HepG2 (cell line): ENCODE data around the gene PIBF1. TPM values are rescaled to one million over a fixed set of nuclear protein-coding genes. Genes with fewer than 3 reads are reported as not detected.
"Not testable (repeated sequence)": the region's sequence is repeated elsewhere in the genome, so short reads cannot be mapped to it uniquely, and the experiment has no call there.

Experiments used
- ATAC-seq: fragments of 200-7000 bp; cut with Tn5 transposase; 3 replicates; pipeline ENCODE4 v1.9.1; 2020; ENCODE audit warnings: mild to moderate bottlenecking, moderate library complexity
- BruUV-seq: library from RNA; stranded (reverse); fragments of 400-500 nt; replicated peaks from 2 replicates; lab custom pipeline; 2021; lab: Mats Ljungman, UMichigan
- CTCF ChIA-PET: fragments of 300-600 bp; formaldehyde crosslinking; extraction: SDS; loops from one replicate; lab custom pipeline; 2021; ENCODE audit warnings: low total read pairs, inconsistent platforms, low intra/inter-chr PET ratio; lab: Yijun Ruan, JAX
- POLR2A ChIA-PET: fragments of 350-600 bp; sonication (Branson Sonifier 250); formaldehyde crosslinking; loops from one replicate; lab custom pipeline; 2020; ENCODE audit warnings: antibody characterized with exemption, inconsistent platforms; lab: Yijun Ruan, JAX
- DNase-seq: peaks from one replicate; pipeline ENCODE4 v3.0.0-alpha.2; 2015; ENCODE audit warnings: low spot score
- FAIRE-seq: peaks from 3 replicates; lab custom pipeline; 2011; peaks lifted over from hg19 to GRCh38; lab: Jason Lieb, UNC
- H2AFZ ChIP-seq: one replicate; pipeline ENCODE4 v1.6.1; 2011; ENCODE audit warnings: low read length, inconsistent platforms
- H3K27ac ChIP-seq: fragments of 300-600 bp; 3 replicates; pipeline ENCODE4 v1.8.0; 2011; ENCODE audit warnings: mixed run types, mild to moderate bottlenecking, mixed read lengths, low read length, inconsistent platforms; ENCODE audit not compliant: insufficient read depth; ENCODE audit errors: extremely low read length
- H3K27me3 ChIP-seq, 2 experiments: fragments of 200-600 bp in 1 of 2; 2 replicates in 1 of 2; 3 replicates in 1 of 2; pipeline versions ENCODE4 v1.6.0 to v1.8.0; 2011; ENCODE audit warnings: low read length in 2 of 2, mild to moderate bottlenecking in 2 of 2, moderate library complexity in 2 of 2, inconsistent platforms in 1 of 2; ENCODE audit not compliant: insufficient read depth in 2 of 2, control insufficient read depth in 1 of 2
- H3K36me3 ChIP-seq, 2 experiments: fragments of 200-600 bp in 1 of 2; replicated peaks in 1 of 2; 2 replicates in 1 of 2; 3 replicates in 1 of 2; pipeline versions ENCODE4 v1.5.1 to v1.8.0; 2011; ENCODE audit warnings: low read length in 2 of 2, inconsistent platforms in 1 of 2; ENCODE audit not compliant: insufficient read depth in 2 of 2, control insufficient read depth in 1 of 2
- H3K4me1 ChIP-seq: 2 replicates; pipeline ENCODE4 v1.5.1; 2012; ENCODE audit warnings: low read length, inconsistent platforms; ENCODE audit not compliant: insufficient read depth
- H3K4me2 ChIP-seq: 2 replicates; pipeline ENCODE4 v1.6.0; 2011; ENCODE audit warnings: low read depth, low read length, inconsistent platforms
- H3K4me3 ChIP-seq, 3 experiments: fragments of 200-600 bp in 1 of 3; sonication (generic), shearing (Covaris generic) in 1 of 3; replicated peaks in 1 of 3; 2 replicates each; pipeline ENCODE4 v1.5.1; 2011 to 2016; ENCODE audit warnings: low read length in 3 of 3, inconsistent platforms in 2 of 3, low read depth in 2 of 3, mild to moderate bottlenecking in 2 of 3, control low read depth in 1 of 3, mixed read lengths in 1 of 3; ENCODE audit not compliant: insufficient read depth in 1 of 3
- H3K79me2 ChIP-seq: one replicate; pipeline ENCODE4 v1.6.1; 2011; ENCODE audit warnings: low read length, inconsistent platforms; ENCODE audit not compliant: insufficient read depth
- H3K9ac ChIP-seq: 2 replicates; pipeline ENCODE4 v1.6.0; 2011; ENCODE audit warnings: mild to moderate bottlenecking, low read depth, low read length, inconsistent platforms; ENCODE audit not compliant: insufficient read depth
- H3K9me3 ChIP-seq: 2 replicates; pipeline ENCODE4 v1.5.1; 2012; ENCODE audit warnings: mild to moderate bottlenecking, low read length
- H4K20me1 ChIP-seq: 2 replicates; pipeline ENCODE4 v1.6.0; 2011; ENCODE audit warnings: inconsistent platforms, mild to moderate bottlenecking, low read length, moderate library complexity; ENCODE audit not compliant: insufficient read depth
- ATAD3A ChIP-seq: sonication (generic); formaldehyde crosslinking; IDR thresholded peaks from 2 replicates; pipeline ENCODE4 v1.4.0; 2020; ENCODE audit warnings: missing genetic modification reagents
- CCAR2 ChIP-seq: fragments of 200-400 bp; formaldehyde crosslinking; optimal IDR thresholded peaks from 2 replicates; pipeline ENCODE3; 2018; ENCODE audit warnings: low read depth, mild to moderate bottlenecking, low read length, moderate library complexity
- ESRRA ChIP-seq: sonication (generic); formaldehyde crosslinking; IDR thresholded peaks from 2 replicates; pipeline ENCODE4 v1.5.1; 2020; ENCODE audit warnings: mild to moderate bottlenecking, low read depth, missing genetic modification reagents
- FOXC1 ChIP-seq: sonication (generic); formaldehyde crosslinking; IDR thresholded peaks from 2 replicates; pipeline ENCODE4 v1.8.0; 2022; ENCODE audit warnings: mild to moderate bottlenecking, missing genetic modification reagents, borderline replicate concordance
- ZMYM4 ChIP-seq: sonication (generic); formaldehyde crosslinking; IDR thresholded peaks from 2 replicates; pipeline ENCODE4 v1.8.1; 2023; ENCODE audit warnings: mild to moderate bottlenecking, missing genetic modification reagents
- ZNF205 ChIP-seq: IDR thresholded peaks from 2 replicates; pipeline ENCODE4 v1.6.1; 2018; ENCODE audit warnings: missing biosample characterization, missing genetic modification reagents
- ZNF317 ChIP-seq: sonication (generic); formaldehyde crosslinking; IDR thresholded peaks from 2 replicates; pipeline ENCODE4 v1.5.0; 2020; ENCODE audit warnings: mild to moderate bottlenecking, missing genetic modification reagents
- ZNF510 ChIP-seq: sonication (generic); formaldehyde crosslinking; IDR thresholded peaks from 2 replicates; pipeline ENCODE4 v1.4.0; 2020; ENCODE audit warnings: low read depth, mild to moderate bottlenecking, missing genetic modification reagents
- ZNF556 ChIP-seq: sonication (generic); formaldehyde crosslinking; IDR thresholded peaks from 2 replicates; pipeline ENCODE4 v1.4.0; 2020; ENCODE audit warnings: mild to moderate bottlenecking, missing genetic modification reagents, borderline replicate concordance
- ZNF567 ChIP-seq: sonication (generic); formaldehyde crosslinking; IDR thresholded peaks from 2 replicates; pipeline ENCODE4 v1.8.1; 2023; ENCODE audit warnings: mild to moderate bottlenecking, missing genetic modification reagents, borderline replicate concordance
- ZNF782 ChIP-seq: sonication (generic); formaldehyde crosslinking; IDR thresholded peaks from 2 replicates; pipeline ENCODE4 v1.4.0; 2020; ENCODE audit warnings: missing genetic modification reagents, mild to moderate bottlenecking, borderline replicate concordance
- WGBS: methylation state at CpG from one replicate; pipeline ENCODE4 v1.1.6; 2017; ENCODE audit warnings: low lambda C conversion rate; 5-methylcytosine and 5-hydroxymethylcytosine counted together
- in situ Hi-C: cut with HindIII; loops from 2 replicates; pipeline ENCODE4 v1.10.0; 2017; ENCODE audit warnings: low pct_unique_long_range_greater_than_20kb; ENCODE audit not compliant: extremely low pct_ligation_motif_present
- intact Hi-C: fragments of 100-400 bp; cut with micrococcal nuclease; formaldehyde crosslinking; loops from one replicate; pipeline ENCODE4 v1.10.0; 2022; ENCODE audit not compliant: unreplicated experiment
- polyA plus RNA-seq, 8 experiments: library from polyadenylated mRNA; depleted of rRNA in 3 of 8; stranded (reverse) in 7 of 8; unstranded in 1 of 8; fragments of >200 nt; fragmentation: Illumina TruSeq in 4 of 8; extraction: Trizol in 4 of 8; gene quantifications; 2 replicates each; pipeline versions ENCODE4 v1.2.1 to v1.2.3, GENCODE V29; 2011 to 2016; ENCODE audit warnings: low read depth in 4 of 8, missing spikeins in 1 of 8, mixed read lengths in 1 of 8; ENCODE audit not compliant: insufficient read depth in 1 of 8
- total RNA-seq, 5 experiments: library from RNA; depleted of rRNA; stranded (reverse); fragments of >200 nt; fragmentation: Illumina TruSeq; extraction: Trizol; gene quantifications; 2 replicates each; pipeline ENCODE4 v1.2.3, GENCODE V29; 2016; ENCODE audit warnings: low read depth in 1 of 5

Gene PIBF1
- total and polyA plus RNA-seq, 2 of the 13 experiments (the other 11 are each of a cell fraction or from before 2014, with no cell fraction given): 4.2 to 15.8 TPM

GRCh38 chr13:72896869-72897268 lies 114.9 kb downstream of the PIBF1 start:
- intact Hi-C loops: no loop called here
- Histone ChIP-seq H3K9me3 (no peaks in the 10 kb centered on the region), H3K27me3 (no peaks in the 10 kb centered on the region), H3K79me2 (no peaks in the 10 kb centered on the region), H3K4me3 (no peak overlapping the region), H4K20me1 (no peaks in the 10 kb centered on the region), H2AFZ (no peak overlapping the region), H3K4me2 (no peak overlapping the region), H3K4me1 (no peaks in the 10 kb centered on the region), H3K27ac (no peak overlapping the region), H3K9ac (no peak overlapping the region), H3K36me3 (peaks cover 2 to 8% of the 10 kb centered on the region in 2 experiments; a peak in 3 of 5 replicates)
- BruUV-seq: no TSS peak
- peak; percentile 90 for TF ChIP-seq ZNF317
- no peak for TF ChIP-seq ZNF510
- no peak for DNase-seq
- POLR2A ChIA-PET: no interaction called here
- CTCF ChIA-PET: no interaction called here
- FAIRE-seq: no peak
- in situ Hi-C loops: no loop called here
- no peak for ATAC-seq
- 99% methylated on average over 4 of the region's 4 CpGs for WGBS

GRCh38 chr13:72901546-72901945 lies 119.6 kb downstream of the PIBF1 start:
- H3K4me2 ChIP-seq, POLR2A ChIA-PET, H3K36me3 ChIP-seq, BruUV-seq, intact Hi-C loops, DNase-seq, H3K9ac ChIP-seq, H3K4me1 ChIP-seq, ATAC-seq, CTCF ChIA-PET, in situ Hi-C loops, H3K4me3 ChIP-seq, H3K9me3 ChIP-seq, H3K27ac ChIP-seq, H4K20me1 ChIP-seq, H3K27me3 ChIP-seq, H3K79me2 ChIP-seq, H2AFZ ChIP-seq, FAIRE-seq: not testable (repeated sequence)
- WGBS: 88% methylated on average over 7 of the region's 7 CpGs

GRCh38 chr13:72908416-72908815 lies 126.5 kb downstream of the PIBF1 start:
- intact Hi-C loops (no loop called here), in situ Hi-C loops (no loop called here)
- Histone ChIP-seq H3K36me3 (peaks cover 3 to 13% of the 10 kb centered on the region in 2 experiments; a peak in 3 of 5 replicates), H3K79me2 (no peaks in the 10 kb centered on the region), H3K27me3 (no peaks in the 10 kb centered on the region), H2AFZ (no peak overlapping the region), H3K9ac (no peak overlapping the region), H3K9me3 (no peaks in the 10 kb centered on the region), H3K4me3 (no peak overlapping the region), H3K4me2 (no peak overlapping the region), H3K27ac (no peak overlapping the region), H4K20me1 (no peaks in the 10 kb centered on the region), H3K4me1 (no peaks in the 10 kb centered on the region)
- DNase-seq: no peak
- no peak for ATAC-seq
- BruUV-seq: no TSS peak
- ChIA-PET POLR2A (no interaction called here), CTCF (no interaction called here)
- FAIRE-seq: no peak
- over 99% methylated on average over 4 of the region's 4 CpGs for WGBS
- TF ChIP-seq CCAR2 (no peak), ZNF567 (CRISPR knock-in tag) (no peak), FOXC1 (CRISPR knock-in tag) (no peak), ATAD3A (CRISPR knock-in tag) (no peak), ZNF205 (no peak), ZNF556 (CRISPR knock-in tag) (no peak), ZMYM4 (no peak), ZNF782 (CRISPR knock-in tag) (no peak), ESRRA (no peak)
